Measurements from ENCODE around the gene GGA2.
A peak's percentile ranks its signal among the peaks of the same experiment; 100 is the strongest.

GGA2 gene

GRCh38 chr16:23435500-23435899 is 74.8 kb downstream of the GGA2 start:
- Histone ChIP-seq H3K79me2 (ENCODE audit: insufficient read depth, low read depth) (no peaks in the 10 kb centered on the region), H3K4me2 (no peak overlapping the region), H2AFZ (ENCODE audit: low read depth) (no peak overlapping the region), H3K4me3 (IDR thresholded peaks at IDR 0.05; ENCODE audit: insufficient read depth, low read depth, low read length) (no peak overlapping the region), H3K27me3 (ENCODE audit: insufficient read depth, low read depth) (no peaks in the 10 kb centered on the region), H3K27ac (no peak overlapping the region), H3K4me1 (ENCODE audit: low read depth, poor library complexity, severe bottlenecking) (peaks cover 41% of the 10 kb centered on the region), H3K9ac (no peak overlapping the region), H3K36me3 (ENCODE audit: insufficient read depth) (peaks cover 3% of the 10 kb centered on the region; the same call in 1 of the 2 replicates), H4K20me1 (ENCODE audit: insufficient read depth) (no peaks in the 10 kb centered on the region)
- TF ChIP-seq CTCF (conservative IDR thresholded peaks at IDR 0.05; ENCODE audit: low read depth, low read length), result peak; percentile 98

GRCh38 chr16:23434380-23434779 is 75.9 kb downstream of the GGA2 start:
- H3K27me3 ChIP-seq (ENCODE audit: insufficient read depth, low read depth), result no peaks in the 10 kb centered on the region
- no peaks in the 10 kb centered on the region for H3K79me2 ChIP-seq (ENCODE audit: insufficient read depth, low read depth)
- no peaks in the 10 kb centered on the region for H4K20me1 ChIP-seq (ENCODE audit: insufficient read depth)
- no peak overlapping the region for H2AFZ ChIP-seq (ENCODE audit: low read depth)
- no peak overlapping the region; the same call in 1 of the 2 replicates for H3K4me2 ChIP-seq
- peaks cover 41% of the 10 kb centered on the region for H3K4me1 ChIP-seq (ENCODE audit: low read depth, poor library complexity, severe bottlenecking)
- peak; percentile 98 for TF ChIP-seq CTCF (conservative IDR thresholded peaks at IDR 0.05; ENCODE audit: low read depth, low read length)
- peaks cover 3% of the 10 kb centered on the region; the same call in 1 of the 2 replicates for H3K36me3 ChIP-seq (ENCODE audit: insufficient read depth)
- no peak overlapping the region for H3K27ac ChIP-seq
- no peak overlapping the region for H3K9ac ChIP-seq
- H3K4me3 ChIP-seq (IDR thresholded peaks at IDR 0.05; ENCODE audit: insufficient read depth, low read depth, low read length), result no peak overlapping the region

GRCh38 chr16:23433261-23433920 is 76.9 kb downstream of the GGA2 start:
- H2AFZ ChIP-seq (ENCODE audit: low read depth), result no peak overlapping the region
- H3K79me2 ChIP-seq (ENCODE audit: insufficient read depth, low read depth), result no peaks in the 10 kb centered on the region
- H3K27ac ChIP-seq, result no peak overlapping the region
- H4K20me1 ChIP-seq (ENCODE audit: insufficient read depth), result no peaks in the 10 kb centered on the region
- TF ChIP-seq CTCF (conservative IDR thresholded peaks at IDR 0.05; ENCODE audit: low read depth, low read length), result no peak
- H3K36me3 ChIP-seq (ENCODE audit: insufficient read depth), result peaks cover 3% of the 10 kb centered on the region; the same call in 1 of the 2 replicates
- H3K9ac ChIP-seq, result no peak overlapping the region
- H3K4me3 ChIP-seq (IDR thresholded peaks at IDR 0.05; ENCODE audit: insufficient read depth, low read depth, low read length), result no peak overlapping the region
- H3K27me3 ChIP-seq (ENCODE audit: insufficient read depth, low read depth), result no peaks in the 10 kb centered on the region
- H3K4me1 ChIP-seq (ENCODE audit: low read depth, poor library complexity, severe bottlenecking), result peaks cover 42% of the 10 kb centered on the region
- no peak overlapping the region for H3K4me2 ChIP-seq

- Histone ChIP-seq H3K27me3 (ENCODE audit: insufficient read depth, low read depth) (no peaks in the 10 kb centered on the region), H3K9ac (no peak overlapping the region), H3K36me3 (ENCODE audit: insufficient read depth) (peaks cover 3% of the 10 kb centered on the region; the same call in 1 of the 2 replicates), H3K4me3 (IDR thresholded peaks at IDR 0.05; ENCODE audit: insufficient read depth, low read depth, low read length) (no peak overlapping the region), H3K4me1 (ENCODE audit: low read depth, poor library complexity, severe bottlenecking) (peaks cover 51% of the 10 kb centered on the region), H3K27ac (no peak overlapping the region), H2AFZ (ENCODE audit: low read depth) (no peak overlapping the region), H3K79me2 (ENCODE audit: insufficient read depth, low read depth) (no peaks in the 10 kb centered on the region), H4K20me1 (ENCODE audit: insufficient read depth) (no peaks in the 10 kb centered on the region), H3K4me2 (no peak overlapping the region)
- TF ChIP-seq CTCF (conservative IDR thresholded peaks at IDR 0.05; ENCODE audit: low read depth, low read length), result no peak
Measured at GRCh38 chr16:23432176-23433128, 77.8 kb downstream of the GGA2 start.

All from KMS-11 (cell line).